Activated CD8-positive, alpha-beta memory T cell treated with anti-CD3 and anti-CD28 coated beads, Interleukin-2, amount 50 U/mL, for 1 hour (primary cell): ENCODE measurements around the gene NACA.
"Not testable (repeated sequence)": the region's sequence is repeated elsewhere in the genome, so short reads cannot be mapped to it uniquely, and the experiment has no call there.

ENCODE experiments used
- DNase-seq: peaks from one replicate; pipeline ENCODE4 v3.0.0-alpha.2; 2020; ENCODE audit errors: extremely low read depth

The NACA gene

DNA sequence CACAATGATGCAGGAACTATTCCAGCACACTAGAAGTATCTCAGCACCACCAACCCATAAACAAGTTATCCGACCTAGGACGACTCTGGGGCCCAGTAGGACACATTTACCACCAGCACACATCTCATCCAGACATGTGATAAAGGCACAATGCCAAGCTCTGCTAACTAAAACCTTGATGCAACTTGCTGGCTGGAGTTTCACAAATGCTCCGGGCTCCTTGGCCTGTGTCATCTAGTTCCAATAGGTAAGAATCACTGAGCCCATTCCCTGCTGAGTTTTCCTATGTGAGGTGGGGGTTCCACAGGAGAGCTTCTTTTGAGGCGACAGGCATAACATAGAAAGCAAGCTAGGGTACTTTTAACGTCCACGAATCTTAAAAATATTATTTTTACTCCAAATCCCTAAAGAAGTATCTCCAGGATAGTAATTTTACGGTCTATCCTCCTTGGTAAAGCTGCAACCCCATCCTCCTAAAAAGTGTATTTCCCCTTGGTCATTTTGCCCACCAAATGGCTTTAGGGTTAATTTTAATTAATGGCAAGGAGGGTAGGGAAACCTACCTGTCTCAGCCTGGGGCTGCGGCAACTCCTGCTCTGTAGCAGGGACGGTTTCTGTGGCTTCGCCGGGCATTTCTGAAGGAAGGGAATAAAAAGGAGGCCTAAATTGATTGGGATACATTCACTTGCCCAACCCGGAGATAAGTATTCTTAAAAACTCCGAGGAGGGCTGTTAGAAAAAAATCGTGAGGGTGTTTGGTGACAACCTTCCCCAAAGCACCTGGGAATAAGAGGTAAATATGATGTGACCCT lies 1.0 kb downstream of the NACA start:
- no peak for DNase-seq

DNA sequence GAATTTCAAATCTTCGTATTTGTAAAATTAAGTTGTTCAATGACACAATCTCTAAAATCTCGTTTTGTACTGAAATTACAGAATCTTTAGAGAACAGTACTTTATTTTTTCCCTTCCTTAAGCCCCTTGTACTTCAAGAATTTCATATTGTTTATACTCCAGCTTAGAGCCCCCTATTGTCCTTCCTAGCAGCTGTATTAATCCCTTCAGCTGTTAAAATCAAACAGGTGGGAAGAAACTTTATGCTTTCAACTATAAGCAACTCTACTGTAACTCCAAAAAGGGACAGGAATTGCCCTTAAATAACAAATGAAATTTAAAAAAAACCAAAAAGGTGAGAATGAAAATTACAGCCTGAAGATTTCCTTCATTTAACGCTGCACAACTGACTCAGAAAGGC lies 1.7 kb downstream of the NACA start:
- no peak for DNase-seq

DNA sequence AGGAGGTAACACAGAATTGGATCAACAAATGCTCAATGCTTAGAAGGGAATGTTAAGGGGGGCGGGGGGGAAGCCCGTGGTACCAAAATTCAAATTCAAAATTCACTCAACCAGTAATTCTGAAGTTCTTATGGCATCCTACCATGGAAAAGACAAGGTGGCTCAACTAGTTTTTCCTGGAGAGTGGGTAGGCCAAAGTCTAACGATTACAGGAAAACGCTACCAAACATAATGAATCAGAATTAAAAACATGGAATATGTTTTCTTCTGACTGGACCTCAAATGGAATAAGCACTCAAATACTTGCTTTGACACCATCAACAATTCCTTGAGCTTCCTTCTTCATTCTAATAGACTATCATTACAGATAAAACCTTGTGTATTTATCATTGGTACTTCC lies 2.3 kb downstream of the NACA start:
- DNase-seq = no peak

DNA sequence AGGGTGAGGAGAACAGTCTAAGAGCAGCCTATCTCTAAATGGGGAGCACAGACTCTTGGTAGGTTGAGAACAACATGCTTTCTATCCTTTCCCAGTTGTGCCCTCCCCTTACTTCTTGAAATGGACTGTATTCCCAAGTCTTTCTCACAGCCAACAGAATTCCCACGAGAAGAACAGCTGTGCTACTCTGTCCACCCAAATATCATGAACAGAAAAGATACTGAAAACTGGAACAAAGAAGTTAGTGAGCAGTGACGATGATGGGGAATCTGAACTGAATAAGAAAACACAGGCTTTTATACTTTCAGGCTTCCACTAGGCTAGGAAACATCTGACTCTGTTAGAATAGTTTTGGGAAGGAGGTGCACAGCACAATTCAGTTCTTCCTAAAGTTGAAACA lies 3.4 kb downstream of the NACA start:
- no peak for DNase-seq

DNA sequence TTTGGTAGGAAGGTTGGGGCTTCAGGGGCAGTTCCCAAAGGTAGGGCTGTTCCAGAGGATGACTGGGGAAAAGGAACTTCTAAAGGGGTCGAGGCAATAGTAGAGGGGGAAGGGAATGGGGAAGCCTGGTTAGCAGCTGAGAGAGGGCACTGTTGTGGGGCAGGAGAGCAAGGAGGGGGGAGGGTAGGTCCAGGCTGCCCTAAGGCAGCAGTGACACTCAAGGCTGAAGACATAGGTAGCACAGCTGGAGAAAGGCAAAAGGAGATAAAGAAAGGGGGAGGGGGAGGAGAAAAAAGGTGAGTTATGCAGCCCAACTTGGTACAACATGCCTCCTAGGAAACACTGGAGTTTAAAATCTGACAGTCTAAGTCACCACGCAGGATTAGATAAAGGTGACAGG lies 3.9 kb downstream of the NACA start:
- DNase-seq = no peak

DNA sequence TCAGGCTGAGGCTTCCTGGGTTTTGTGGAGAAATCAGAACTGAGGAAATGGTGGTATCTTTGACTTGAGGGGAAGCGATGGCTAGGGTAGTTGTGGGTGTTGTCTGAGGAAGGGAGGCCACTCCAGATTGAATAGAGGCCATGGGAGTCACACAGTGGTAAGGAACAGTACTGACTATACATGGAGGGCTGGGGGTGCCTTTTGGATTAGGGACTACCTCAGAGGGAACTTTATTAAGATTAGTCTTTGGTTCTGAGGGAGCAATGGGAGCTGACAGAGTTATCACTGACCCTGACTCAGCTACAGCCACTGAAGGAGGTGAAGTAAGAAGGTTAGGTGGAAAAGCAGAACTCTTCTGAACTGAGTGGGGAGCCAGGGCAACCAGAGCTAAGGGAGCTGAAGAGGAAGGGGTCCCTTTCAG lies 4.4 kb downstream of the NACA start:
- no peak for DNase-seq

DNA sequence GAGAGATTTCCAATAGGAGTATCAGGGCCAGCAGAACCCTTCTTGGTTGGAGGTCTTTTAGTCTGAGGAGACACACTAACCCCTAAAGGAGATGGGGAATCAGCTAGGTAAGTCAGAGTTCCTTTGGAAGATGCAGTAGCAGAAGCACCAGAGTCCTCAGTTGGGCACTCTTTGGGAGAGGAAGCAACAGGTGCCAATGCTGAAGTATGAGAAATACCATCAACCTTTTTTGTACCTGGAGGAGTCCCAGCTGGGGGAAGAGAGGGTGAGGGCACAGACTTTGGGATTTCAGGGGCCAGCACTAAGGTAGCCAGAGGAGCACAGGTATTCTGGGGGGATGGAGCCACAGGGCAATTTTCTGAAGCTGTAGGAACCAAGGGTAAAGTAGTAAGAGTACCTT lies 6.0 kb downstream of the NACA start:
- DNase-seq = no peak

DNA sequence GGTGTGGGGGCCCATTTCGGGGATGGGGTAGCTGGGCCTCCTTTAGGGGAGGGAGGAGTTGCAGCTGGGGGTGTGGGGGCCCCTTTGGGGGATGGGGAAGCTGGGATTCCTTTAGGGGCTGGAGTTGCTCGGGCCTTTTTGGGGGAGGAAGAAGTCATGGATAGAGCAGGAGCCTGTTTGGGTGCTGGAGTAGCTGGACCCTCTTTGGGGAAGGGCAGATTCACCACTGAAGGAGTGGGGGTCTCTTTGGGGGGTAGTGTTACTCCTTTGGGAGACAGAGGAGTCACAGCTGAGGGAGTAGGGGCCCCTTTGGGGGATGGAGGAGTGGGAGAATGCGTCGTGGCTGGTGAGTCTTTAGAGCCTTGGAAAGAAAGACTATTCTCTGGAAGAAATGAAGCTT lies 6.5 kb downstream of the NACA start:
- no peak for DNase-seq

DNA sequence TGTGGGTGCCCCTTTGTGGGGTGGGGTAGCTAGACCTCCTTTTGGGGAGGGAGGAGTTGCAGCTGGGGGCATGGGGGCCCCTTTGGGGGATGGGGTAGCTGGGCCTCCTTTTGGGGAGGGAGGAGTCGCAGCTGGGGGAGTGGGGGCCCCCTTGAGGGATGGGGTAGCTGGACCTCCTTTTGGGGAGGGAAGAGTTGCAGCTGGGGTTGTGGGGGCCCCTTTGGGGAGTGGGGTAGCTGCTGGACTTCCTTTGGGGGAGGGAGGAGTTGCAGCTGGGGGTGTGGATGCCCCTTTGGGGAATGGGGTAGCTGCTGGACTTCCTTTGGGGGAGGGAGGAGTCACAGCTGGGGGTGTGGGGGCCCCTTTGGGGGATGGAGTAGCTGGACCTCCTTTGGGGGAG lies 7.0 kb downstream of the NACA start:
- no peak for DNase-seq

DNA sequence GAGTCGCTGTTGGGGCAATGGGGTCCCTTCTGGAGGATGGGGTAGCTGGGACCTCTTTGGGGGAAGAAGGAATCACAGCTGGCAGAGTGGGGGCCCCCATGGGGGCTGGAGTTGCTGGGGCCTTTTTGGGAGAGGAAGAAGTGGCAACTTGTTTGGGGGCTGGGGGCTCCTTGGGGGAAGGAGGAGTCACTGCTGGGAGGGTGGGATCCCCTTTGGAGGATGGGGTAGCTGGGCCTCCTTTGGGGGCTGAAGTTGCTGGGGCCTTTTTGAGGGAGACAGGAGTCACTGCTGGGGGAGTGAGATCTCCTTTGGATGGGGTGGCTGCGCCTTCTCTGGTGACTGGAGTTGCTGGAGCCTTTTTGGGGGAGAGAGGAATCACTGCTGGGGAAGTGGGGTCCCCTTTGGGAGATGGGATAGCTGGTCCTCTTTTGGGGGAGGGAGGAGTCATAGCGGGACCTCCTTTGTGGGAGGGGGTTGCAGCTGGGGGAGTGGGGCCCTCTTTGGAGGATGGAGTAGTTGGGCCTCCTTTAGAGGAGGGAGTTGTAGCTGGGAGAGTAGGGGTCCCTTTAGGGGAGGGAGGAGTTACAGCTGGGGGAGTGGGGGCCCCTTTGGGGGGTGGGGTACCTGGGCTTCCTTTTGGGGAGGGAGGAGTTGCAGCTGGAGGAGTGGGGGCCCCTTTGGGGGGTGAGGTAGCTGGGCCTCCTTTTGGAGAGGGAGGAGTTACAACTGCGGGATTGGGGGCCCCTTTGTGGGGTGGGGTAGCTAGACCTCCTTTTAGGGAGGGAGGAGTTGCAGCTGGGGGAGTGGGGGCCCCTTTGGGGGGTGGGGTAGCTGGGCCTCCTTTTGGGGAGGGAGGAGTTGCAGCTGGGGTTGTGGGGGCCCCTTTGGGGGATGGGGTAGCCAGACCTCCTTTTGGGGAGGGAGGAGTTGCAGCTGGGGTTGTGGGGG lies 7.9 kb downstream of the NACA start:
- DNase-seq = no peak

DNA sequence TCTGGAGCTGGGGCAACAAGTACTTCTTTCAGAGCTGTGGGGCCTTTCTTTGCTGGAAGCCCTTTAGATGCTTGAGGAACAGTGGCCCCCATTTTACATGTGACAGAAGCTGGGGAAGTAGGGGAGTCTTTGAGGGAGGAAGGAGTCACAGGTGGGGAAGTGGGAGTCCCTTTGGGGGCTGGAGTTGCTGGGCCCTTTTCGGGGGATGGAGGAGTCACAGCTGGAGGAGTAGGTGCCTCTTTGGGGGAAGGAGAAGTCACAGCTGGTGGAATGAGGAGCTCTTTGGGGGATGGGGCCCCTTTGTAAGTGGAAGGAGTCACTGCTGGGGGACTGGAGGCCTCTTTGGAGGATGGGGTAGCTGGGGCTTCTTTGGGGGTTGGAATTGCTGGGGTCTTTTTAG lies 8.6 kb downstream of the NACA start:
- no peak for DNase-seq

DNA sequence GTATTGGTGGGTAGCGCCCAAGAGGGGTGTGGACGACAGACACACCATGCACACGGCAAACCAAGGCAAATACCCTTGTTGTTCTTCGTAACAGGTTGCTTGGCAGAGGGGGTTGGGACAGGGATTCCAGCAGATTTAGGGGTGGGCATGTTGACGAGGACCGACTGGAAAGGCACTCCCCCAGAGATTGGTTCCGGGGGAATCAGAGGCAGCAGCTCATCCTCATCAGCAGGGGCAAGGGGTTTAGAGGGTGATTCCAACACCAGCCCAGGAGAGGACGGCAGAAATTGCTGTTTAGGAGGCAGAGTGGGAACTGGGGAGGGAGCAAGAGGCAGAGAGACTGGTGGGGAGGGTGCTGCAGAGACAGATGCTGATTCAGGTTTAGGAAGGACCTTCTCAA lies 9.3 kb downstream of the NACA start:
- DNase-seq = no peak

DNA sequence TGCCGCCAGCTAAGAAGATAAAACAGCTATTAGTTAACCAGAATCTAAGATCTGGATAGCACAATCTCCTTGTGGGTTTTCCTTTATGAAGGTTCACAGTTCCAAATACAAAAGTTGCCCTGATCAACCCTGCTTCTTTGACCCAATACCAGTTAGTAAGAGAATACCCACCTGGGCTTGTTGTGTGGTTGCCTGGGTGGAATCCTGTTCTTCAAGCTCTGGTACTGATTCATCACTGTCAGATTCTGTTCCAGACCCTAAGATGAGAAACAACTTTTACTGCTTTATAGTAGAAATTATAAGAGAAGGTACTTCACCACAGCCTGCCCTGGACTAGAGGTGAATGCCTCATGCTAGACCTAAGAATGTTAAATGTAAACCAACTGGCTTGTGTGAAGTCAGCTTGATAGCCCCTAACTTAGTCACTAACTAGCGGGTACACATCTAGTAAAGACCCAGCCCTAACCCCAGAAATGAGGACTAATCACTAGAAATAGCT lies 10.6 kb downstream of the NACA start:
- DNase-seq = no peak

DNA sequence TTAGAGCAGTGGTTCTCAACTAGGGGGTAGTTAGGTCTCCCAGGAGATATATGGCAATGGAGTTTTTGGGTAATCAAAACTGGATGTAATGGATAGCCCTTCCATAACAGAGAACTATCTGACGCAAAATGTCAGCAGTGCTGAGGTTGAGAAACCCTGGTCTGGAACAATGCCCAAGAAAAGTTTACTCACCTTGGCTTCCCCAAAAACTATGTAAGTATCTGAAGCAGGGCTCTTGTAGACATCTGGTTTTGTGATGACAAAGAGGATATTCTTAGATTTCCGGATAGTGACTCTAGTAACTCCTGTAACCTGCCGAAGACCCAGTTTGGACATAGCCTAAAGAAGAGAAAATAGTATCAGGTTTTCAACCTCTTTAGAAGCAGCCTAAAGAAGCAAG lies 11.8 kb downstream of the NACA start:
- DNase-seq = no peak

DNA sequence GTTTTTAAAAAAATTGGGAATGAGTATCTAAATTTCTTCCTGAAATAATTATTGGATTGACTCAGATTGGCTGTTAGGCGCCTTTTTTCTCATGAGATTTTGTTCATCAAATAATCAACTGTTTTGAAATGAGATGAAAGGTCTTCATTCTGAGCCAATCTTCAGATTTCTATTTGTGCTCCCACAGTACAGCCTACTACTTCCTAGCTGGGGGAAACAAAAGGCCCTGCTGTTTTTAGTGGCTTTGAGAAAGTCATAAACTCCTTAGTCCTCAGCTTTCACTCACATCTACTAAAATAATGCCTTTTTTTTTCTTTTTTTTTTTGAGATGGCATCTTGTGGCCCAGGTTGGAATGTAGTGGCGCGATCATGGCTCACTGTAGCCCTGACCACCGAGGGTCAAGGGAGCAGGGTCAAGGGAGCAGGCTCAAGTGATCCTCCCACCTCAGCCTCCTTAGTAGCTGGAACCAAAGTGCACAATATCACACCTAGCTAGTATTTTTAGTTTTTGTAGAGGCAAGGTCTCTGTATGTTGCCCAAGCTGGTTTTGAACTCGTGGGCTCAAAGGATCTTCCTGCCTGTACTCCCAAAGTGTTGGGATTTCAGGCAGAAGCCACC lies 15.2 kb downstream of the NACA start:
- DNase-seq = no peak

DNA sequence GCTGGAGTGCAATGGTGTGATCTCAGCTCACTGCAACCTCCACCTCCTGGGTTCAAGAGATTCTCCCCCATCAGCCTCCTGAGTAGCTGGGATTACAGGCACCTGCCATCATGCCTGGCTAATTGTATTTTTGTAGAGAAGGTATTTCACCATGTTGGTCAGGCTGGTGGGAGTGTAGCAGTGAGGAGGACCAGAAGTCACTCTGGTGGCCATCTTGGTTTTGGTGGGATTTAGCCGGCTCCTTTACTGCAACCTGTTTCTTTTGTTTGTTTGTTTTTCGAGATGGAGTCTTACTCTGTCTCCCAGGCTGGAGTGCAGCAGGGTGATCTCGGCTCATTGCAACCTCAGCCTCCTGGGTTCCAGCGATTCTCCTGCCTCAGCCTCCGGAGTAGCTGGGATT lies 20.6 kb downstream of the NACA start:
- not testable (repeated sequence) for DNase-seq

DNA sequence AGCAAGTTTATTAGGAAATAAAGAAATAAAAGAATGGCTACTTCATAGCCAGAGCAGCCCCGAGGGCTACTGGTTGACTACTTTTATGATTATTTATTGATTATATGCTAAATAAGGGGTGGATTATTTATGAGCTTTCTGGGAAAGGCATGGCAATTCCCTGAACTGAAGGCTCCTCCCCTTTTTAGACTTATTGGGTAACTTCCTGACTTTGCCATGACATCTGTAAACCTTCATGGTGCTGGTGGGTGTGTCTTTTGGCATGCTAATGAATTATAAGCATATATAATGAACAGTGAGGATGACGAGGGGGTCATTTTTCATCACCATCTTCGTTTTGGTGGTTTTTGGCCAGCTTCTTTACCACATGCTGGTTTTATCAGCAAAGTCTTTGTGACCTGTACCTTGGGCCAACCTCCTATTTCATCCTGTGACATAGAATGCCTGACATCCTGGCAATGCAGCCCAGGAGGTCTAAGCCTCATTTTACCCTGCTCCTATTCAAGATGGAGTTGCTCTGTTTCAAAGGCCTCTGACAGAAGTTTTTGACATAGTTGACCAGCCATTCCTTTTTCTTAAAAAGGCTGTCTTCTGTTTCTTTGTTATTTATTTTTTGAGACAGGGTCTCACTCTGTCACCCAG lies 26.0 kb downstream of the NACA start:
- DNase-seq = no peak

DNA sequence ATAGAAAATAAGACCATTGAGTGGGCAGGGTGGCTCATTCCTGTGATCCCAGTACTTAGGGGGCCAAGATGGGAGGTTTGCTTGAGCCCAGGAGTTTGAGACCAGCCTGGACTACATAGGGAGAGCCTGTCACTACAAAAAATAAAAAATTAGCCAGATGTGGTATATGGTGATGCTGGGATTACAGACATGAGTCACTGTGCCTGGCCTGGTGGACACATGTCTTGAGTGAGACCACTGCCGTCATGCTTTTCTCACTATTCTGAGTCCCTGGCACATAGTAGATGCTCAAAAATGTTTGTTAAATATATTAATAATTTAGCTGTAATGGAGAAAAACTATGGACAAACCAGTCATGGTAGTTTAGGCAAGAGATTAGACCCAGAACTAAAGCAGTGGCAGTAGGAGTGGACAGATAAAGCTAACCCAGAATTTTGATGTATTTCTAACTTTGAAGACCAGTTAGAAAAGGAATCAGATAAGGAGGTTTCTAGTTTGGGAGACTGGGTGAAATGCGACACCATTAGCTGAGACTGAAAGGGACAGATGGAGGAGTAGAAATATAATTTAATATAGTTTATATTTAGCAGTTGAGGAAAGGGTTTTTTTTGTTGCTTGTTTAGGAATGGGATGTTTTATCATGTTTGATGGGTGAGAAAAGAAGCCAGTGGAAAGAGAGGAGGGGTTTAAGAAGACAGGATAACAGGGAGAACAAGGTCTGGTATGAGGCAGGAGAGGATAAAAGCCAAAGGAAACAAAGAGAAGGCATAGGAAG lies 29.6 kb downstream of the NACA start:
- no peak for DNase-seq

DNA sequence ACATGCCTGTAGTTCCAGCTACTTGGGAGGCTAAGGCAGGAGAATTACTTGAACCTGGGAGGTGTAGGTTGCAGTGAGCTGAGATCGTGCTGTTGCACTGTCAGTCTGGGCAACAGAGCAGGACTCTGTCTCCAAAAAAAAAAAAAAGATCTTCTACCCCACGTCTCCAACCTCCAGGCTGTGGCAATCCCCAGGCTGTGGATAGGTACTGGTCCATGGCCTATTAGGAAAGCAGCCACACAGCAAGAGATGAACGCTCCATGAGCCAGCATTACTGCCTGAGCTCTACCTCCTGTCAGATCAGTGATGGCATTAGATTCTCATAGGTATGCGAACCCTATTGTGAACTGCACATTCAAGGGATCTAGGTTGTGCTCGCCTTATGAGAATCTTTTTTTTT lies 30.9 kb downstream of the NACA start:
- DNase-seq = no peak

DNA sequence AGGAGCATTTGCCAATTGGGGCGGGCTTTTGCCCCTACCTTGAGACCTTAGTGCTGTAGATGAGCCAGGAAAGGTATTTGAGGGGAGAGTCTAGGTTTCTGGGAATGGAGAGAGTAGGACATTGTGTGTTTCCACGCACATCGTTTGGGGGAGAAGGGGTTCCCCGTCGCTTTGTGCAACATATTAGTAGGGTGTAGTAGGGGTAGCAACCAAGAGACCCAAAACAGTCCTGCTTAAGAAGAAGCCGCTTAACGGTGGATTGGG lies 36.3 kb downstream of the NACA start:
- no peak for DNase-seq

DNA sequence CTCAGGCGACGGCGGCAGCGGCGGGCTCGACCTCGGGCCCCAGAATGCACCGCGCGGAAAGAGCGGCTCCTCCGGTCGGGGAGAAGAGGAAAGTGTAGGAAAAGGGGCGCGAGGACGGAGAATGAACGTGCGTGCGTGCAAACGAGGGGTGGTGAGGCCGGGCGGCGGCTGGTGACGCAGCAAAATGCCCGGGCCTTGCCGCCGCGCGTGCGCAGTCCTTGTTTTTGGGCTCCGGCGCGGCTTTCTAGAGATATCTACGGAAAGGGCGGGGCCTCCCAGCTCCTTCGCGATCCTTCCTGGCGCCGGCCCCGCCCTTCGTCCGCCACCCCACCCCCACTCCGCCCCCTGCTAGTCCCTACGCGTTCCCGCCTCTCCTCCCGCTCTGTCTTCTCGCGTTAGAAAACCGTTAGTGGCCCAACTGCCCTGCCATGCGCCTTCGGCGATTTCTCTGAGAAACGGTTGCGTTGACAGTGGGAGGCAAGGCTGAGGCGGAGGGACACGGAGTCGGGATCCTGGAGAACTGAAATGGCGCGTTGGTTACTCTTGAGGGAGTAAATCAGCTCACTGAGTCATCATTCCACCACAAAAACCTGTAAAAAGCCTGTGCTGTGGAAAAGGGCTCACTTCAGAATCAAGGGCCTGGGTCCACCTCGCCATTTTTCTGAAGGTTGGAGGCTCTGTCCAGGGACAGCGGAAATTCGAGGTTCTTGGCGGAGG lies 36.8 kb downstream of the NACA start, which contains the start of gene PTGES3:
Gene PTGES3, minus strand, starts transcription at position 156 of the 717 bp plus-strand sequence. CDS start 285 bp downstream, outside the sequence.
- DNase-seq = peak; percentile 96
